BLaER1 treated with 17β-estradiol and CSF1 and Interleukin-3, amounts not matched to agents 10 nM and 100 nM (cell line): ENCODE results near the gene PRR30.
A peak's percentile ranks its signal among the peaks of the same experiment; 100 is the strongest.
"Not testable (repeated sequence)": the region's sequence is repeated elsewhere in the genome, so short reads cannot be mapped to it uniquely, and the experiment has no call there.

Experiments
- H3K27ac ChIP-seq, 11 experiments: shearing (Covaris generic); formaldehyde crosslinking; 2 replicates each; pipeline ENCODE4 v1.8.1; 2022
- H3K27me3 ChIP-seq, 11 experiments: shearing (Covaris generic); formaldehyde crosslinking; 2 replicates each; pipeline ENCODE4 v1.8.1; 2022
- H3K36me3 ChIP-seq, 11 experiments: shearing (Covaris generic); formaldehyde crosslinking; 2 replicates each; pipeline ENCODE4 v1.8.1; 2022
- H3K4me1 ChIP-seq, 10 experiments: shearing (Covaris generic); formaldehyde crosslinking; 2 replicates each; pipeline ENCODE4 v1.8.1; 2022
- H3K4me2 ChIP-seq, 11 experiments: shearing (Covaris generic); formaldehyde crosslinking; 2 replicates each; pipeline ENCODE4 v1.8.1; 2022
- H3K4me3 ChIP-seq, 10 experiments: shearing (Covaris generic); formaldehyde crosslinking; 2 replicates each; pipeline ENCODE4 v1.8.1; 2022
- H3K9ac ChIP-seq, 11 experiments: shearing (Covaris generic); formaldehyde crosslinking; 2 replicates each; pipeline ENCODE4 v1.8.1; 2022
- H3K9me3 ChIP-seq, 11 experiments: shearing (Covaris generic); formaldehyde crosslinking; replicated peaks in 1 of 11; 2 replicates each; pipeline ENCODE4 v1.8.1; 2022
- H4K20me1 ChIP-seq, 11 experiments: shearing (Covaris generic); formaldehyde crosslinking; 2 replicates each; pipeline ENCODE4 v1.8.1; 2022
- Cebpa-rat ChIP-seq, 11 experiments: shearing (Covaris generic); IDR thresholded peaks; 2 replicates each; pipeline ENCODE4 v1.8.1; 2022

Gene PRR30

DNA sequence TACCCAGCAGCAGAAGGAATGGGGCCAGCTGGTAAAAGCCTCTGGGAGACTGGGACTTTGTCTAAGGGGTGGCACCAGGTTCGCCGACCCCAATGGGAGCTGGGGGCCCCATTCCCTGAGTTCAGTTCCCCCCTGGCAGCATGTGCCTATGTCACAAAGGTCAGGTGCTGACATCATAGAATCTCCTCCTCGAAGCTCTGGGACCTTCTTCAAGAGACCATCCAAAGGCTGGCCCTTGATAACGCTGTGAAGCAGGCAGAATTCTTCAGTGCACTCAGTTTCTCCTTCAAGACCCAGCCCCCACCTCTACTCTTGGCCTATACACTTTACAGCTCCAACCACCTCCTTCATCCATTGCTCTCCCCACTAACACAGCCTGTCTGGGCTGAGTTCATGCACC is at the start of gene PRR30:
Gene PRR30, minus strand, starts transcription at position 101 of the 400 bp plus-strand sequence. CDS start 1,081 bp downstream, outside the sequence.
- H3K36me3 ChIP-seq: no peaks in the 10 kb centered on the region
- peaks cover 8 to 14% (median 13%) of the 10 kb centered on the region in 10 experiments for H3K4me1 ChIP-seq
- H3K4me3 ChIP-seq: no peak within 1 kb of the TSS
- no peaks in the 10 kb centered on the region for H3K27me3 ChIP-seq
- no peaks in the 10 kb centered on the region for H3K9me3 ChIP-seq
- H3K27ac ChIP-seq: no peak within 1 kb of the TSS
- no peak within 1 kb of the TSS for H3K4me2 ChIP-seq
- no peaks in the 10 kb centered on the region for H4K20me1 ChIP-seq
- no peak within 1 kb of the TSS for H3K9ac ChIP-seq
- no peak for TF ChIP-seq Cebpa-rat (IDR thresholded peaks at IDR 0.05)

DNA sequence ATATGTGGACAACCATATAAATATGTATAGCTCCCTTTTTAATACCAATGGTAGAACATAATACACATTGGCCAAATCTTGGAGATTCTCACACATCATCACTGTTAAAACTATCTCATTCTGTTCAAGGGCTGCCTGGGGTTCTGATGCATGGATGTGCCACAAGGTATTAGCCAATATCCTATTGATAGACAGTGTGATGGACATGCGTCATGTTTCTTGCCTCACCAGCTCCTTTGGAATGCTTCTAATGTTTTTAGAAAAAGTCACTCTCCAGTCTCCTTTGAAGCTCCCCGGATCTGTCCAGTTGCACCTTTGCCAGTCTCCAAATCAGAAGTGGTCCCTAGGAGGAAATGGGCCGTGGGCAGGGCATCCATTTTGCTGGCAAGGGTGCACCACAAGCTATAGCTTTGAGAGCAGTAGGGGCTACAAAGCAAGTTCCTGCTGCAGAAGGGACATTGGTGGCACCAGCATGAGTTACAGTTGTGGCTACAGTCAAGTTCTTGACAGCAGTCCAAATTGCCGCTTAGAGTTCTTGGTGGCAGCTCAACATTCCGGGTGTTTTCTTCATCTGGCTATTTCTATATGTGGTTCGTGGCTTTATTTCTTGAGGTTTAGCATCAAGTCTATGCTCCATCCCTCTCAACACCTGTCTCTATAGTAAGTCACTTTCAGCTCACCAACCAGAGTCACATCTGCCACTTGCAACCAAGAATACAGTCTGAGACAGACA is 47.6 kb upstream of the PRR30 start:
- H3K27ac ChIP-seq: no peak overlapping the region

GRCh38 chr2:27185331-27186026 is 46.3 kb upstream of the PRR30 start:
- H3K9ac ChIP-seq: no peak overlapping the region
- H3K9me3 ChIP-seq: no peaks in the 10 kb centered on the region
- H4K20me1 ChIP-seq: no peaks in the 10 kb centered on the region
- 0 out of 22 replicates have a peak, but pooled peaks of 1 of the 11 experiments have one; percentile 9 for TF ChIP-seq Cebpa-rat (IDR thresholded peaks at IDR 0.05)
- no peaks in the 10 kb centered on the region for H3K36me3 ChIP-seq
- H3K4me1 ChIP-seq: 0 out of 20 replicates have a peak, but pooled peaks cover 0 to 6% (median 0%) of the 10 kb centered on the region in 10 experiments
- H3K4me2 ChIP-seq: no peak overlapping the region
- H3K27me3 ChIP-seq: no peaks in the 10 kb centered on the region
- H3K27ac ChIP-seq: no peak overlapping the region; a peak in 1 of 22 replicates
- H3K4me3 ChIP-seq: no peak overlapping the region

More for the DNA sequence above, 47.6 kb upstream of the PRR30 start:
- no peaks in the 10 kb centered on the region for H3K27me3 ChIP-seq
- H3K4me3 ChIP-seq: no peak overlapping the region
- H3K9me3 ChIP-seq: no peaks in the 10 kb centered on the region
- no peak overlapping the region for H3K9ac ChIP-seq
- H3K36me3 ChIP-seq: no peaks in the 10 kb centered on the region
- H3K4me2 ChIP-seq: no peak overlapping the region
- H3K4me1 ChIP-seq: 0 out of 20 replicates have a peak, but pooled peaks cover 0 to 6% (median 0%) of the 10 kb centered on the region in 10 experiments
- H4K20me1 ChIP-seq: no peaks in the 10 kb centered on the region
- no peak for TF ChIP-seq Cebpa-rat (IDR thresholded peaks at IDR 0.05)

DNA sequence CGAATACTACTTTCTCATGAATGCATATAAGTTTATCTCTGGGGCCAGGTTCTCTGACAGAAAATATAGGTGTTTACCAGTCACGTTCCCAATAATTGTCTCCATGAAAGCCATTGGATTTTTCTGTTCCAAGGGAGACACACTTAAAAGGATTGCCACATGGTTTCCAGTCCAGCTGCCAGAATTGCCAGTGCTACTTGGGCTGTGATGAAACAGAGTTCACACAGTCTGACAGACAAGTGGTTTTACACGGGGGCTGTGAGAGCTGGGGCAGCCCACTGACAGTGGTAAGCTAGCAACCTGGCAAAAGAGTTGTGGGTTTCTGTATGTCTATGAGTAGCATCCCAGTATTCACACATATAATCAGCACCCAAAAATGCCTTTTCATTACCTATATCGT is 44.9 kb upstream of the PRR30 start:
- H3K36me3 ChIP-seq: no peaks in the 10 kb centered on the region
- H4K20me1 ChIP-seq: no peaks in the 10 kb centered on the region
- TF ChIP-seq Cebpa-rat (IDR thresholded peaks at IDR 0.05): no peak
- H3K9ac ChIP-seq: no peak overlapping the region
- no peaks in the 10 kb centered on the region for H3K27me3 ChIP-seq
- no peak overlapping the region for H3K27ac ChIP-seq
- H3K4me2 ChIP-seq: no peak overlapping the region
- no peak overlapping the region for H3K4me3 ChIP-seq
- 0 out of 20 replicates have a peak, but pooled peaks cover 0 to 6% (median 0%) of the 10 kb centered on the region in 10 experiments for H3K4me1 ChIP-seq
- no peaks in the 10 kb centered on the region for H3K9me3 ChIP-seq

DNA sequence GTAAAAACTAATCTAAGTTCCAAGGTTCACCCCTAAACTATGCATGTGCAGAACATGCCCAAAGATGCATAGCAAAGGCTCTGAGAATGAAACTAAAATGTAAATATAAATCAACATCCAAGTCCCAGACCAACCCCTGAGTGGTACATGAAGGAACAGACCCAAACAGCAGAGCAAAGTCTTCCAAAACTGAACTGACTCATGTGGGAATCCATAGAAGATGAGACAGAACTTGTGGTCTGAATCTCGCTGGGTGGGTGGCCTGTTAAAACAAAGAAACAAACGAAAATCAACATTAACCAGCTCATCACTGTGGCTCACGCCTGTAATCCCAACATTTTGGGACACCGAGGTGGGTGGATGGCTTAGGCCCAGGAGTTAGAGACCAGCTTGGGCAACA is 43.1 kb upstream of the PRR30 start:
- 0 out of 20 replicates have a peak, but pooled peaks cover 0 to 6% (median 0%) of the 10 kb centered on the region in 10 experiments for H3K4me1 ChIP-seq
- no peaks in the 10 kb centered on the region for H3K9me3 ChIP-seq
- H3K27ac ChIP-seq: no peak overlapping the region
- no peak overlapping the region for H3K4me3 ChIP-seq
- no peaks in the 10 kb centered on the region for H3K27me3 ChIP-seq
- no peak for TF ChIP-seq Cebpa-rat (IDR thresholded peaks at IDR 0.05)
- no peaks in the 10 kb centered on the region for H4K20me1 ChIP-seq
- no peaks in the 10 kb centered on the region for H3K36me3 ChIP-seq
- no peak overlapping the region for H3K4me2 ChIP-seq
- H3K9ac ChIP-seq: no peak overlapping the region

- no peaks in the 10 kb centered on the region for H3K27me3 ChIP-seq
- H3K4me1 ChIP-seq: no peaks in the 10 kb centered on the region
- no peak overlapping the region for H3K4me3 ChIP-seq
- TF ChIP-seq Cebpa-rat (IDR thresholded peaks at IDR 0.05): no peak
- no peaks in the 10 kb centered on the region for H3K36me3 ChIP-seq
- no peaks in the 10 kb centered on the region for H4K20me1 ChIP-seq
- no peak overlapping the region for H3K4me2 ChIP-seq
- no peak overlapping the region for H3K9ac ChIP-seq
- H3K9me3 ChIP-seq: no peaks in the 10 kb centered on the region
- no peak overlapping the region for H3K27ac ChIP-seq
Measured at GRCh38 chr2:27179344-27180000, 40.3 kb upstream of the PRR30 start.

- Histone ChIP-seq H3K9ac (no peak overlapping the region), H3K27ac (no peak overlapping the region), H4K20me1 (no peaks in the 10 kb centered on the region), H3K27me3 (no peaks in the 10 kb centered on the region), H3K36me3 (no peaks in the 10 kb centered on the region), H3K9me3 (no peaks in the 10 kb centered on the region), H3K4me1 (no peaks in the 10 kb centered on the region), H3K4me3 (no peak overlapping the region), H3K4me2 (no peak overlapping the region)
- no peak for TF ChIP-seq Cebpa-rat (IDR thresholded peaks at IDR 0.05)
Measured at GRCh38 chr2:27178469-27178868, 39.3 kb upstream of the PRR30 start.

- Histone ChIP-seq H4K20me1 (no peaks in the 10 kb centered on the region), H3K27ac (no peak overlapping the region), H3K36me3 (no peaks in the 10 kb centered on the region), H3K4me2 (no peak overlapping the region), H3K9me3 (no peaks in the 10 kb centered on the region), H3K9ac (no peak overlapping the region), H3K4me1 (peaks cover 0 to 4% (median 0%) of the 10 kb centered on the region in 10 experiments; a peak in 4 of 20 replicates), H3K4me3 (no peak overlapping the region), H3K27me3 (no peaks in the 10 kb centered on the region)
- TF ChIP-seq Cebpa-rat (IDR thresholded peaks at IDR 0.05): no peak
Measured at GRCh38 chr2:27177441-27178351, 38.5 kb upstream of the PRR30 start.

DNA sequence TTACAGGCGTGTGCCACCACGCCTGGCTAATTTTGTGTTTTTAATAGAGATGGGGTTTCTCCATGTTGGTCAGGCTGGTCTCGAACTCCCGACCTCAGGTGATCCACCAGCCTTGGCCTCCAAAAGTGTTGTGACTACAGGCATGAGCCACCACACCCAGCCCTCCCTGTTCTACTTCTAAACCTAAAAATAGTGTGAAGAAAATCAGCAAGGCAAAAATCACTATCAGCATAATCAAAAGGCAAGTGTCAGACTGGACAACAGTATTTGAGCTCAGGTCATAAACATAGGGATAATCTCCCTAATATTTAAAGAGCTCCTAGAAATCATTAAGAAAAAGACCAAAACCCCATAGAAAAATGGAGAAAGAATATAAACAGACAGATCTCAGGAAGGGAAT is 36.6 kb upstream of the PRR30 start:
- H4K20me1 ChIP-seq, H3K4me2 ChIP-seq, H3K9me3 ChIP-seq, H3K36me3 ChIP-seq, H3K4me3 ChIP-seq, H3K27me3 ChIP-seq, H3K27ac ChIP-seq, H3K9ac ChIP-seq: not testable (repeated sequence)
- H3K4me1 ChIP-seq: peaks cover 0 to 12% (median under 1%) of the 10 kb centered on the region in 10 experiments; a peak in 7 of 20 replicates
